Tibial nerve (tissue), 3 donors: ENCODE results near the gene RNF225.
"Not testable (repeated sequence)": the region's sequence is repeated elsewhere in the genome, so short reads cannot be mapped to it uniquely, and the experiment has no call there.

Experiments
- CTCF ChIP-seq, 5 experiments: fragments of 200-600 bp in 3 of 5; fragments of 450-650 bp in 2 of 5; sonication (generic) in 3 of 5; IDR thresholded peaks; one replicate each; pipeline ENCODE4 v1.5.1; 2016 to 2019; ENCODE audit warnings: antibody characterized with exemption in 5 of 5, mild to moderate bottlenecking in 3 of 5, moderate library complexity in 2 of 5
- POLR2A ChIP-seq, 2 donors: fragments of 450-650 bp; IDR thresholded peaks; one replicate each; pipeline ENCODE4 v1.6.1; 2017; ENCODE audit warnings: antibody characterized with exemption in 2 of 2, mild to moderate bottlenecking in 2 of 2, moderate library complexity in 2 of 2

- not testable (repeated sequence) for TF ChIP-seq POLR2A, CTCF (IDR thresholded peaks at IDR 0.05)
Measured at GRCh38 chr19:58403920-58404478, 8.5 kb downstream of the RNF225 start.
